GM21786 (cell line): Measurements from ENCODE around the gene ABL1.
"Not testable (repeated sequence)": the region's sequence is repeated elsewhere in the genome, so short reads cannot be mapped to it uniquely, and the experiment has no call there.

Experiments
- ATAC-seq: cut with Tn5 transposase; IDR thresholded peaks from one replicate; pipeline ENCODE4 v1.9.1; 2021; ENCODE audit not compliant: unreplicated experiment

The ABL1 gene

DNA sequence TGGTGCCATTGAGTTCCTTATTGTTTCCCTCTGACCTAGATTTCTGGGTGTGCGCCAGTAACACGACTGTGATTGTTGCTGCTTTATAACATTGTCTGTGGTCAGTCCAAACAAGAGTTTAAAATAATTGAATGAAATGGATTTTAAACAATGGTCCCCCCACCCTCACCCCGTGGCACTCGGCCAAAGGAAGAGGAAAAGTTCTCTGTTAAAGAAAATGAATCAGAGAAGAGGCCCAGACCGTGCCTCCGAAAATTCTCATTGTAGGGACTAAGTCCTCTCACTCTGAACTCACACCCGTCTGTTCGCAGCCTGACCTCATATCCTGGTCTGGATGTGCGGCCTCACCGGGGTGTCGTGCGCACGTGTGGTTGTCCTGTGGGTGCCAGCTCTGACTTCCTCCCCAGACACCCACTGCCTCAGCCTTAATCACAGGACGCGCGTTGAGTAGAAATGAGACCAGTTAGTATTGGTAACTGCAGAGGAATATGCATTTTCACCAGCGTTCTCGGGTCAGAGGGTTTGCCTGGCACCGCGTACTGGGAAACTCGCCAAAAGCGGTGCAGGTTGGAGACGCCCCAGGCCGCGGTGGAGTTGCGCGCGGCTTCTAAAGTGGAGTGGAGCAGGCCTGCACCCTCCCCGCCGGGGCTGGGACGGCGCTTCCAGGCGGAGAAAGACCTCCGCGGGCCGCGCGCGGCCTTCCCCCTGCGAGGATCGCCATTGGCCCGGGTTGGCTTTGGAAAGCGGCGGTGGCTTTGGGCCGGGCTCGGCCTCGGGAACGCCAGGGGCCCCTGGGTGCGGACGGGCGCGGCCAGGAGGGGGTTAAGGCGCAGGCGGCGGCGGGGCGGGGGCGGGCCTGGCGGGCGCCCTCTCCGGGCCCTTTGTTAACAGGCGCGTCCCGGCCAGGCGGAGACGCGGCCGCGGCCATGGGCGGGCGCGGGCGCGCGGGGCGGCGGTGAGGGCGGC is at the start of gene ABL1:
ABL1 (plus strand) TSS at position 884 of the 966 bp plus-strand sequence. CDS start 193 bp downstream, outside the sequence.
- peak; percentile 59 for ATAC-seq

DNA sequence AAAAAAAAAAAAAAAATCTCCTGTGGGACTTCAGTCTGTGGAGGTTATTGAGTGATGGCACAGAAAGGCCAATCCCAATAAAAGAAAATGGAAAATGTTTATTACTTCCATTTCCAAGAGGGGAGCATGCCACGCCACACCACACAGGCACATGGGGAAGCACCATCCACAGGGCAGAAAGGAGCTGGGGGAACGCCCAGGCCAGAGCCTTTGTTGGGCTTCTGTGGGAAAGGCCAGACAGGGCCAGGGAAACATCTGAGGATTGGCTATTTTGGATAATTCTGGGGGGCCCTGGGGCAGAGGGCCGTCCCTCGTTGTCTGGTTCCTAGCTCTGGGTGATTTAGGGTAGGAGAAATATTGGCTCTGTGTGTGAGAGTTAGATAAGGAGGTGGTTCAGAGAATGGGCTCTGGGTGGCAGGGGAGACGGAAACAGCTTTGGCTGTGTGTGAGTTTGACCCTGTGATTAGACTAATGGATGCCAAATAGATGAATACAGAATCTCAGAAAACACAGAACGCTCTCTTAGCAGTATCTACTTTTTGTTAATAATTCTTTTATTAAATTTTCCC is 49.0 kb upstream of the ABL1 start:
- ATAC-seq, result no peak

DNA sequence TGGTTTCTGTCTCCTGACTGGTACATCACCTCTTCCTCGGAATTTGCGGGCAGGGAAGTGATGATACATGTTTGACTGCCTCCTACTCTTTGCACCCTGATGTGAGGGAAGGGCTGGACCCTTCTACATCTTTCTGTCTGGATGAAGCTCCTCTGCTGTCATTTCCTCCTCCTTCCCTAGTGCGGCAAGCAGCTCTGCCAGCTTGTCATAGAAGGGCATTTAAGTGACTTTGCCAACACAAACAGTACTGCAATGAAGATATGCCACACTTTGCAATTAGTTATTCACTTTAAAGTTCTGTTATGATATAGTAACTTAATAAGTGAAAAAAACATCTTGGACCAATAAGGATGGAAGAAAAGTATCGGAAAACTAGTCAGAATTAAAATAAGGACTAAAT is 48.5 kb upstream of the ABL1 start:
- no peak for ATAC-seq

DNA sequence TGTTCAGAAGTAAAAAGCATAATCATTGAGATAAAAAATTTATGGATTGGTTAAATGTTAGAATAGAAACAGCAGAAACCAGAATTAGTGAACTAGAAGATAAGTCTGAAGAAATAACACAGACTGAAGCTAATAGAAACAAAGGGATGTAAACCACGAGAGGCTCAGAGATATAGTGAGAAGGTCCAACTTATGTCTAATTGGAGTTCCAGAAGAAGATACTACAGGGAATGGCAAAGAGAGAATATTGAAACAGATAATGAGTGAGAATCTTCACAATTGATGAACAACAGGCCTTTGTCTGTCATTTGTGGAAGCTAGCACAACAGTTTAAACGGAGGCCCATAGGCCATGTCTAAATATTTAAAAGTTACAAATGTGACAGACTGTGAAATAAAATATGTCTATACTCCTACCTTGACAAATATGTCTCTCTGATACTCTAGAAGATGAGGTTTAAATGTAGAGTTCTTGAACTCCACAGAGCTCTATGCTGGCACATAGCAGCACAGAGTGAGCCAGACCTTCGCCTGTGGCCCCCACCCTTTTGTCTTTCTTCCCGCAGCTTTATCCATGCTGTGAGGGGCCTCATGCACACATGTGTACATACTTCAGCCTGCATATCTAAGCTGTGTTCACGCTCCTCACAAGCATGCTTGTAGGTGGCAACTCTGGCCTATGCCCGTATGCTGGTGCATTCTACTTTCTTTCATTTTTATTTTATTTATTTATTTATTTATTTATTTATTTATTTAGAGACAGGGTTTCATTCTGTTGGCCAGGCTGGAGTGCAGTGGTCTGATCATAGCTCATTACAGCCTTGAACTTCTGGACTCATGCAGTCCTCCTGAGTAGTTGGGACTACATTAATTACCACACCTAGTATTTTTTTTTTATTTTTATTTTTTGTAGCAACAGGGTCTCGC is 45.0 kb upstream of the ABL1 start:
- no peak for ATAC-seq

DNA sequence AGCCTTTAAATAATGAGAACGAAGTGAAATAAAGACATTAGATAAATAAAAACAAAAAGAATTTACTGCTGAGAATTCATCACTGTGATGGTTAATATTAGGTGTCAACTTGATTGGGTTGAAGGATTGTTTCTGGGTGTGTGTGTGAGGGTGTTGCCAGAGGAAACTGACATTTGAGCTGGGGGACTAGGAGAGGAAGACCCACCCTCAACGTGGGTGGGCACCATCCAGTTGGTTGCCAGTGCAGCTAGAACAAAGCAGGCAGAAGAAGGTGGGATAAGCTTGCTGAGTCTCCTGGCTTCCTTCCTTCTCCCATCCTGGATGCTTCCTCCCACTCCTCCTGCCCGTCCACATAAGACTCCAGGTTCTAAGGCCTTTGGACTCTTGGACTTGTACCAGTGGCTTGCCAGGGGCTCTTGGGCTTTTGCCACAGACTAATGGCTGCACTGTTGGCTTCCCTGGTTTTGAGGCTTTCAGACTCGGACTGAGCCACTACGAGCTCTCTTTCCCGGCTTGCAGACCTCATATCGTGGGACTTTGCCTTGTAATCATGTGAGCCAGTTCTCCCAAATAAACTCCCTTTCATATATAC is 43.7 kb upstream of the ABL1 start:
- no peak for ATAC-seq

DNA sequence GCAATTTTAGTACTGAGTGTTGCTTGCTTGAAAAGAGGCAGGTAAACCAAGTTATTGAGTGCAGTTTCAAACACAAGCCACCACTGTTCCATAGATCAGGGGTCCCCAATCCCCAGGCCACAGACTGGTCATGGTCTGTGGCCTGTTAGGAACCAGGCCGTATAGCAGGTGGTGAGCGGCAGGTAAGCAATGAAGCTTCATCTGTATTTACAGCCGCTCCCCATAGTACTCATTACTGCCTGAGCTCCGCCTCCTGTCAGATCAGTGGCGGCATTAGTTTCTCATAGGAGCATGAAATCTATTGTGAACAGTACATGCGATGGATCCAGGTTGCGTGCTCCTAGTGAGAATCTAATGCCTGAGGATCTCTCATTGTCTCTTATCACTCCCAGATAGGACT is 41.5 kb upstream of the ABL1 start:
- no peak for ATAC-seq

DNA sequence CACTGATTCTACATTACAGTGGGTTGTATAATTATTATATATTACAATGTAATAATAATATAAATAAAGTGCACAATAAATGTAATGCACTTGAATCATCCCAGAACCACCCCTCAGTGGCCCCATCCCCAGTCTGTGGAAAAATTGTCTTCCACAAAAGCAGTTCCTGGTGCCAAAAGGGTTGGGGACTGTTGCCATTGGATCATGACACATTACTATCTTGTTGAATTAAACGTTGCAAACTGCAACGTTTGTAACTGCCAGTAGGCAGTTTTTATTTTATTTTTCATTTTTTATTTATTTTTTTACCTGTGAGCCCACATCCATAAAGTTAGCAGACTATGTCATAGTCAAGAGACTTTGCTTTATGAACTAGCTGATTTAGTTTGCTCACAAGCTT is 41.0 kb upstream of the ABL1 start:
- ATAC-seq, result not testable (repeated sequence)

DNA sequence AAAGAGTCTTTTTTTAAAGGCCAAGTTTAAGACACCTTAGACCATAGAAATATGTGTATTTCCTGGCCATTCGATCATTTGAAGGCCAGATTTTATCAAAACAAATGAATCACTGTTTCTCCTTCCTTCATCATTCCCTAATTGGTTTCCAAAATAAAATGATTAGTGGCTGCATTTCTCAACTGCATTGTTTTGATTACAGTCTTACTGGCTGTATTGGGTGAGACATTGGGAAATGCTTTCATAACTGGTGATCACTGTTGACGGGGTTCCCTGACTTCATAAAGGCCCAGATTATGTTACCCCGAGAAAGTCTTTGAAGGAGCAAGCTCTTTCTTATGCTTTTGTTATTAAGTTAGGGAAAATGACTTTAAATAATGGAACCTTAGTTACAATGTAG is 40.6 kb upstream of the ABL1 start:
- ATAC-seq, result not testable (repeated sequence)

DNA sequence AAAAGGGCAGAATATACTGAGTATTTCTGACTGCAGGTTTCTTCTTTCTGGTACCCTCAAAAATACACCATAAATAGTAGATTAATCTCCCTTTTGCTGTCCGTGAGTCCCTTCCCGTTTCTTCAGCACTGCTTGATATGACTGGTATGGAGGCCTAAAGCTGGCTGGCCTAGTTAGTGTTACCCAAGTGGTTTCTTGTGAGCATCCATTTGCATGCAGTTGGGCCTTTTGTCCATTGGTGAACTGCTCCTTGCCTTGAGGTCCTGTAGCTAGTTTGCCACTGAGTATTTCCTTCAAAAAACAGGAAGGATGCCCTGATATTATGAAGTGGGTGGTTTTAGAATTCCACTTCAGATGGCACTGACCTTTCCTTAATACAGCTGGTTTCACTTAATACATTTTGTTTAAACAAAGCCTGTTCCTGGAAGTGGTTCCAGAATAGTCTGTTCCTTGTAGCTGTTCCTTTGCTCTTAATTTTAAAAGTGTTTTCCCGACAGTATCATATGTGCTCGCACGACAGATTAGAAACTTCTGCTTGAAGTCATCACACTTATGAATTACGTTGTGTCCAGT is 40.0 kb upstream of the ABL1 start:
- ATAC-seq, result no peak

DNA sequence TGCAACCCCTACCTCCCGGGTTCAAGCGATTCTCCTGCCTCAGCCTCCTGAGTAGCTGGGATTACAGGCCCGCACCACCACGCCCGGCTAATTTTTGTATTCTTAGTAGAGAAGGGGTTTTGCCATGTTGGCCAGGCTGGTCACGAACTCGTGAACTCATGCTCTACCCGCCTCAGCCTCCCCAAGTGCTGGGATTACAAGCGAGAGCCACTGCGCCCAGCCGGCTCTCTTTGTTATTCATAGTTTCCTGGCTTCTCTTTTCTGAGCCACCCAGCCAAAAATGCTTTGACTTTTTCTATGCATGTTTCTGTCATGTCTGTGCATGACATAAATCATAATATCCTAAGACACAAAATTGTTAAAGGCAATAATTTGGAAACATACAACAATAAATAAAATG is 31.9 kb upstream of the ABL1 start:
- not testable (repeated sequence) for ATAC-seq

DNA sequence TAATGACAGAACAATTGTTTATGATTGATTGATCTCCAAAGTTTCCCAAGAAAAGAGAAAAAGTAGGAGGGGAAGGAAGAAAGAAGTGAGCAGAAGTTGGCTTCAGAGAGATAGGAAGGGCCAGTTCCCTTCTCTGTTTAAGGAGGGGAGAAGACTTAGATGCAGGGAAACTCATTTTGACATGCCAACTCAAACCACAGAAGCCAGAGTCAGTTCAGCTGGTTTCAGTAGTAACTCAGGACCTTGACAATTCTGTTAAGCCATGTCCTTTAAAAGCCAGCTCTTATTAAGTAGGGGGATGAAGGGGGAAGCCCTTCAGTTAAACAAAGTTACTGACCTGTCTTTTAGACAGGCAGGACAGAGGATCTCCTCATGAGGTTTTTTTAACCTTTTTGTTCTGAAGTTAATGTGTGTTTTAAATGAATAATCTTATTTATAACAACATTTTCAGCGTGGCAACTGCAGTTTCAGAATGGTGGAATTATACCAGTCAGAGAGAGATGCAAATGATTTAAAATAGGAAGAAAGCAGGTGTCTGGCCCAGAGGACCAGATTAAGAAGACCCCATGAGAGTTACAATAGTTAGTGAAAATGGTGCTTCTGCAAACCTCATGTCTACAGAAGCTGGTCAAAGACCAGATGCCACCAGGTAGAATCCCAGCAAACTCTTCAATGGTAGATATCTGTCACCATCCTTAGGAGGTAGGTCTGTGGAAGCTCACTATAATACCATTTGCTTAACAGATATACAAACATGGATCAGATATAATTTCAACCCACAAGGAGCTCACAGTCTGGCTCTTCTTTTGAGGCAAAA is 29.3 kb upstream of the ABL1 start:
- peak; percentile 42 for ATAC-seq

DNA sequence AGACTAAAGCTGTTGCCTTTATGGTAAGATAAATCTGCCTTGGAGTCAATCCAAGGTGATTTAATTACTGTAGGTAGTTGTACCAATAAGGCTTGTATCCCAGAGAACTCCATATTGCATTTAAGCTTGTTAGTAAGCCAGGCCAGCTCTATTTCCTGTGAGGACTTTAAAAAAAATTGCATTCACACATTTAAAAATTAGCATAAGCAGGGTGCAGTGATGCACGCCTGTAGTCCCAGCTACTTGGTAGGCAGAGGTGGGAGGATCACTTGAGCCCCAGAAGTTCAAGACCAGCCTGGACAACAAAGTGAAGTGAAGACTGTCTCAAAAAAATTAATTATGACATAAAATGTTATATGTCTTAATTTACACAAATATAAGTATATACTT is 28.7 kb upstream of the ABL1 start:
- no peak for ATAC-seq

DNA sequence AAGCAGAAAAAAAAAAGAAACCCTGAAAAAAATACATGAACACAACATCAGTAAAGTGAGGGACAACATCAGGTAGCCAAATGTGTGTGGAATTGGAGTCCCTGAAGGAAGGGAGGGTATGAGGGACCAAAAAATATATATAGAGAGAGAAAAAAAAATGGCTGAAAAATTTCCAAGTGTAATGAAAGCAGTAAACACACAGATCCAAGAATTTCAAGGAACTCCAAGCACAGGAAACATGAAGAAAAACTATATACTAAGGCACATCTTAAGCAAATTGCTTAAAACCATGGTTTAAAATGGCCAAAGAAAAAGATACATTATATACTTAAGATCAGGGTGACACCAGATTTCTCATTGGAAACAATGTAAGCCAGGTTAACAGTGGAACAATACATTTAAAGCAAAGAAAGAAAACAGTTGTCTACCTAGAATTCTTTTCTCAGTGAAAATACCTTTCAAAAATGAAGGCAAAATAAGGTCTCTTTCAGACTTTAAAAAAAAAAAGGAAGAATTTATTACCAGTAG is 24.4 kb upstream of the ABL1 start:
- no peak for ATAC-seq

DNA sequence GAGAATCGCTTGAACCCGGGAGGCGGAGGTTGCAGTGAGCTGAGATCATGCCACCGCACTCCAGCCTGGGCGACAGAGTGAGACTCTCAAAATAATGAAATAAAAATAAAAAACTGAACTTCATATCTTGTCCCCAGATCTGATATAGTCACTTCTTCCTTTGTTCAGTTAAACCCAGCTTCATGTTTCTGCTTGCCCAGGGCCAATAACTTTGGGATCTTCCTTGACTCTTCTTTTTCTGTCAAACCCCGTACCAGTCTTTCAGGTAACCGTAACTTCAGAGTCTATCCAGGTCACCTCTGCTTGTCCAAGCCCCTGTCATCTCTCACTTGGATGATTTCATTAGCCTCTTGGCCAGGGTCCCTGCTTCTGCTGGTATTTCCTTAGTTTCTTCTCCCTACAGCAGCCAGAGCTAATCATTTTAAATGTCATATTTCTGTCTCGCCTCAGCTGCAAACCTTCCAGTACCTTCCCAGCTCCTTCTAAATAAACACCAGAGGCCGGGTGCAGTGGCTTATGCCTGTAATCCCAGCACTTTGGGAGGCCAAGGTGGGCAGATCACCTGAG is 19.7 kb upstream of the ABL1 start:
- ATAC-seq, result no peak

DNA sequence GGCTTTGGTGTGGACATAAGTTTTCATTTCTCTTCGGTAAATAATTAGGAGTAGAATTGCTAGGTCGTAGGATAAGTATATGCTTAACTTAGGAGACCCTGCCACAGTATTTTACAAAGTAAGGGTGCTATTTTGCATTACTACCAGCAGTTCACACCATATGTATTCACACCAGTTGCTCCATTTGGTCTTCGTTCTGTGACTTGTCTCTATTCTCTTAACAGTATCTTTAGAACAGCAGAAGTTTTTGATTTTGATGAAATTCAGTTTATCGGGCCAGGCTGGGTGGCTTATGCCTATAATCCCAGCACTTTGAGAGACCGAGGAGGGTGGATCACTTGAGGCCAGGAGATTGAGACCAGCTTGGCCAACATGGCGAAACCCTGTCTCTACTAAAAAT is 17.1 kb upstream of the ABL1 start:
- no peak for ATAC-seq

DNA sequence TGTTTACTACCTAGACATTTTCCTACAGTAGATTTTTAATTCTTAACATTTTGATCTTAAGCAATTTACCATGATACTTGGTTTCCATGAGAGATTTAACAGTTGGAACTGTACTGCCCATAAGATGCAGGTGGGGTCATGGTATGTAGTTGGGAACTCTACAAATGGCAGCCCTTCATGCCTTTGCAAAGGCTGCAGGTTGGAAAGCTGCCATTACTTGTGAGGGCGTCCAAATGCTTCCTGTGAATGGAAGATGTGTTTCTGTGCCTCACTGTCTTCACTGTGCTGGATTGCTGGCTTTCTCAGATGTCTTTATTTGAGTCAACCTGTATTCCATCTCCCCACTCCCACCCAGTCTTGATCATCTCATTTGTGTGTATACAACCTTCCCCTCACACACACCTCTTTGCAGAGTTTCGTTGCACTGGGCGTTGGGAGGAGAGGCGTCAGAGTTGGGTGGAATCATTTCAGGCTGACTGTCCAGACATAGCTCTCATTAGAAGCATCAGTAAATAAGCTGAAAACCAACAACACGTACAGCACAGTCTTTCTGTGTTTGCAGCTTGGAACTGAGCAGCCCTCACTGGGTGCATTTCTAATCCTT is 14.8 kb upstream of the ABL1 start:
- no peak for ATAC-seq

DNA sequence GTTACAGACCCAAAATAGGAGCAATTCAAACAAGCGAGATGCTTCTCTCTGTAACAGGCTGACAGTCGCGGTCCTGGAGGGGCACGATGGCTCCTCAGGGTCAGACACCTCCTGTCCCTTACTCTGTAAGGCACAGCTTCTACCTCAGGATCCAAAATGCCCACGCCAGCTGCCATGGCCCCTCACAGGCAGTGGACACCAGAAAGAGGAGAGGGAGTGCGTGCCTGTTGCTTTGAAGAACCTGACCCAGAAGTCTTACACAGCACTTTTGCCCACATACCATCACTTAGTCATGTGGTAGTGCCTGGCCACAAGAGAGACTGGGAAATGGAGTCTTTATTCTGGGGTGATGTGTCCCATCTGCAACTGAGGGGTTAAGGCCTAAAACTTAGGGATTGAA is 11.6 kb upstream of the ABL1 start:
- ATAC-seq, result no peak

DNA sequence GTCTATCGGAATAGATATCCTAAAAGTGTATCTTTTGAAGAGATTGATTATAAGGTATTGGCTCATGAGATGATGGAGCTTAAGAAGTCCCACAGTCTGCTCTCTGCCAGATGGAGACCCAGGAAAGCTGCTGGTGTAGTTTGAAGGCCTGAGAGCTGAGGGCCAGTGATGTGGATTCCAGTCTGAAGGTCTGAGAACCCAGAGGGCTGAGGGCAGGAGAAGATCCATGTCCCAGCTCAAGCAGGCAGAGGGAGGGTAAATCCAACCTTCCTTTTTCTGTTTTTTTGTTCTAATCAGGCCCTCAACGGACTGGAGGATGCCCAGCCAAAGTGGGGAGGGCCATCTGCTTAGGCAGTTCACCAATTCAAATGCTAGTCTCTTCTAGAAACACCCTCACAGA is 11.0 kb upstream of the ABL1 start:
- ATAC-seq, result no peak
